ENCODE results near the gene AQP7.
"Not testable (repeated sequence)": the region's sequence is repeated elsewhere in the genome, so short reads cannot be mapped to it uniquely, and the experiment has no call there.

The AQP7 gene

GRCh38 chr9:33402371-33402770, at the start of gene AQP7:
AQP7 (minus strand) TSS chr9:33402568; CDS start chr9:33401262, 1,306 bp downstream.
- H3K9ac ChIP-seq (ENCODE audit: low read length); H3K4me3 ChIP-seq (ENCODE audit: low read length); H3K27ac ChIP-seq (ENCODE audit: low read length): not testable (repeated sequence)

GRCh38 chr9:33450621-33451146, 48.3 kb upstream of the AQP7 start:
- H3K27me3 ChIP-seq (ENCODE audit: control insufficient read depth, insufficient read depth, low read length) = peaks cover 25% of the 10 kb centered on the region
- no peaks in the 10 kb centered on the region for H3K9me3 ChIP-seq (ENCODE audit: control insufficient read depth, low read depth, low read length)
- H3K9ac ChIP-seq (ENCODE audit: low read length) = no peak overlapping the region

More at GRCh38 chr9:33402371-33402770, at the start of gene AQP7:
- not testable (repeated sequence) for H3K9me3 ChIP-seq (ENCODE audit: control insufficient read depth, low read depth, low read length); H3K36me3 ChIP-seq (ENCODE audit: control insufficient read depth, low read depth, low read length); H3K4me1 ChIP-seq (ENCODE audit: control insufficient read depth, low read depth, low read length); H3K27me3 ChIP-seq (ENCODE audit: control insufficient read depth, insufficient read depth, low read length)

GRCh38 chr9:33449715-33450114, 47.3 kb upstream of the AQP7 start:
- peaks cover 23% of the 10 kb centered on the region for H3K4me1 ChIP-seq (ENCODE audit: control insufficient read depth, low read depth, low read length)
- H3K4me3 ChIP-seq (ENCODE audit: low read length) = no peak overlapping the region
- no peak overlapping the region for H3K9ac ChIP-seq (ENCODE audit: low read length)
- peaks cover 25% of the 10 kb centered on the region for H3K27me3 ChIP-seq (ENCODE audit: control insufficient read depth, insufficient read depth, low read length)
- H3K27ac ChIP-seq (ENCODE audit: low read length) = no peak overlapping the region
- H3K9me3 ChIP-seq (ENCODE audit: control insufficient read depth, low read depth, low read length) = no peaks in the 10 kb centered on the region
- H3K36me3 ChIP-seq (ENCODE audit: control insufficient read depth, low read depth, low read length) = no peaks in the 10 kb centered on the region

More at GRCh38 chr9:33450621-33451146, 48.3 kb upstream of the AQP7 start:
- Histone ChIP-seq H3K4me3 (ENCODE audit: low read length) (no peak overlapping the region), H3K27ac (ENCODE audit: low read length) (no peak overlapping the region), H3K36me3 (ENCODE audit: control insufficient read depth, low read depth, low read length) (no peaks in the 10 kb centered on the region), H3K4me1 (ENCODE audit: control insufficient read depth, low read depth, low read length) (peaks cover 17% of the 10 kb centered on the region)

- Histone ChIP-seq H3K9ac (ENCODE audit: low read length) (no peak overlapping the region), H3K4me3 (ENCODE audit: low read length) (peak overlapping the region; percentile 40), H3K27ac (ENCODE audit: low read length) (no peak overlapping the region), H3K9me3 (ENCODE audit: control insufficient read depth, low read depth, low read length) (no peaks in the 10 kb centered on the region), H3K36me3 (ENCODE audit: control insufficient read depth, low read depth, low read length) (no peaks in the 10 kb centered on the region), H3K4me1 (ENCODE audit: control insufficient read depth, low read depth, low read length) (peaks cover 18% of the 10 kb centered on the region), H3K27me3 (ENCODE audit: control insufficient read depth, insufficient read depth, low read length) (peaks cover 25% of the 10 kb centered on the region)
Observed at GRCh38 chr9:33447799-33448553, 45.6 kb upstream of the AQP7 start.

- no peak within 1 kb of the TSS for H3K27ac ChIP-seq (ENCODE audit: low read length)
- no peaks in the 10 kb centered on the region for H3K36me3 ChIP-seq (ENCODE audit: control insufficient read depth, low read depth, low read length)
- peaks cover 17% of the 10 kb centered on the region for H3K4me1 ChIP-seq (ENCODE audit: control insufficient read depth, low read depth, low read length)
- peaks cover 25% of the 10 kb centered on the region for H3K27me3 ChIP-seq (ENCODE audit: control insufficient read depth, insufficient read depth, low read length)
- no peak within 1 kb of the TSS for H3K9ac ChIP-seq (ENCODE audit: low read length)
- H3K9me3 ChIP-seq (ENCODE audit: control insufficient read depth, low read depth, low read length) = no peaks in the 10 kb centered on the region
- H3K4me3 ChIP-seq (ENCODE audit: low read length) = peak within 1 kb of the TSS; percentile 40
Observed at GRCh38 chr9:33446946-33447798, 44.8 kb upstream of the AQP7 start, which contains the start of gene AQP3. AQP3 (minus strand) TSS chr9:33447593; CDS start chr9:33447530, 63 bp downstream.

- peaks cover 17% of the 10 kb centered on the region for H3K4me1 ChIP-seq (ENCODE audit: control insufficient read depth, low read depth, low read length)
- no peak overlapping the region for H3K9ac ChIP-seq (ENCODE audit: low read length)
- H3K27ac ChIP-seq (ENCODE audit: low read length) = no peak overlapping the region
- H3K36me3 ChIP-seq (ENCODE audit: control insufficient read depth, low read depth, low read length) = no peaks in the 10 kb centered on the region
- peaks cover 25% of the 10 kb centered on the region for H3K27me3 ChIP-seq (ENCODE audit: control insufficient read depth, insufficient read depth, low read length)
- H3K4me3 ChIP-seq (ENCODE audit: low read length) = peak overlapping the region; percentile 40
- H3K9me3 ChIP-seq (ENCODE audit: control insufficient read depth, low read depth, low read length) = no peaks in the 10 kb centered on the region
Observed at GRCh38 chr9:33446240-33446945, 44.0 kb upstream of the AQP7 start.

- Histone ChIP-seq H3K27me3 (ENCODE audit: control insufficient read depth, insufficient read depth, low read length) (peaks cover 25% of the 10 kb centered on the region), H3K9me3 (ENCODE audit: control insufficient read depth, low read depth, low read length) (no peaks in the 10 kb centered on the region), H3K4me3 (ENCODE audit: low read length) (no peak overlapping the region), H3K9ac (ENCODE audit: low read length) (no peak overlapping the region), H3K4me1 (ENCODE audit: control insufficient read depth, low read depth, low read length) (peaks cover 17% of the 10 kb centered on the region), H3K27ac (ENCODE audit: low read length) (no peak overlapping the region), H3K36me3 (ENCODE audit: control insufficient read depth, low read depth, low read length) (no peaks in the 10 kb centered on the region)
Observed at GRCh38 chr9:33445389-33446239, 43.2 kb upstream of the AQP7 start.

GRCh38 chr9:33443464-33444154, 41.2 kb upstream of the AQP7 start:
- Histone ChIP-seq H3K9me3 (ENCODE audit: control insufficient read depth, low read depth, low read length) (no peaks in the 10 kb centered on the region), H3K4me3 (ENCODE audit: low read length) (no peak overlapping the region), H3K27me3 (ENCODE audit: control insufficient read depth, insufficient read depth, low read length) (peaks cover 22% of the 10 kb centered on the region), H3K36me3 (ENCODE audit: control insufficient read depth, low read depth, low read length) (no peaks in the 10 kb centered on the region), H3K9ac (ENCODE audit: low read length) (no peak overlapping the region), H3K27ac (ENCODE audit: low read length) (no peak overlapping the region), H3K4me1 (ENCODE audit: control insufficient read depth, low read depth, low read length) (peaks cover 17% of the 10 kb centered on the region)

GRCh38 chr9:33443047-33443446, 40.7 kb upstream of the AQP7 start:
- Histone ChIP-seq H3K27me3 (ENCODE audit: control insufficient read depth, insufficient read depth, low read length) (peaks cover 16% of the 10 kb centered on the region), H3K9ac (ENCODE audit: low read length) (no peak overlapping the region), H3K4me1 (ENCODE audit: control insufficient read depth, low read depth, low read length) (peaks cover 17% of the 10 kb centered on the region), H3K9me3 (ENCODE audit: control insufficient read depth, low read depth, low read length) (no peaks in the 10 kb centered on the region), H3K27ac (ENCODE audit: low read length) (no peak overlapping the region), H3K4me3 (ENCODE audit: low read length) (no peak overlapping the region), H3K36me3 (ENCODE audit: control insufficient read depth, low read depth, low read length) (no peaks in the 10 kb centered on the region)

GRCh38 chr9:33442125-33442524, 39.8 kb upstream of the AQP7 start:
- no peak overlapping the region for H3K27ac ChIP-seq (ENCODE audit: low read length)
- H3K9ac ChIP-seq (ENCODE audit: low read length) = no peak overlapping the region
- H3K4me3 ChIP-seq (ENCODE audit: low read length) = no peak overlapping the region
- H3K4me1 ChIP-seq (ENCODE audit: control insufficient read depth, low read depth, low read length) = peaks cover 14% of the 10 kb centered on the region
- no peaks in the 10 kb centered on the region for H3K36me3 ChIP-seq (ENCODE audit: control insufficient read depth, low read depth, low read length)
- H3K27me3 ChIP-seq (ENCODE audit: control insufficient read depth, insufficient read depth, low read length) = peaks cover 12% of the 10 kb centered on the region
- H3K9me3 ChIP-seq (ENCODE audit: control insufficient read depth, low read depth, low read length) = no peaks in the 10 kb centered on the region

All from iPS-18a (cell line).